ENCODE data around the gene CAPN12. TPM values are rescaled to one million over a fixed set of nuclear protein-coding genes. Genes with fewer than 3 reads are reported as not detected.
"Not testable (repeated sequence)": the region's sequence is repeated elsewhere in the genome, so short reads cannot be mapped to it uniquely, and the experiment has no call there.

Gene CAPN12
- total and polyA plus RNA-seq, 2 experiments from 2014 or later: 1.3 to 10.9 TPM

- TF ChIP-seq, protein P1, sequence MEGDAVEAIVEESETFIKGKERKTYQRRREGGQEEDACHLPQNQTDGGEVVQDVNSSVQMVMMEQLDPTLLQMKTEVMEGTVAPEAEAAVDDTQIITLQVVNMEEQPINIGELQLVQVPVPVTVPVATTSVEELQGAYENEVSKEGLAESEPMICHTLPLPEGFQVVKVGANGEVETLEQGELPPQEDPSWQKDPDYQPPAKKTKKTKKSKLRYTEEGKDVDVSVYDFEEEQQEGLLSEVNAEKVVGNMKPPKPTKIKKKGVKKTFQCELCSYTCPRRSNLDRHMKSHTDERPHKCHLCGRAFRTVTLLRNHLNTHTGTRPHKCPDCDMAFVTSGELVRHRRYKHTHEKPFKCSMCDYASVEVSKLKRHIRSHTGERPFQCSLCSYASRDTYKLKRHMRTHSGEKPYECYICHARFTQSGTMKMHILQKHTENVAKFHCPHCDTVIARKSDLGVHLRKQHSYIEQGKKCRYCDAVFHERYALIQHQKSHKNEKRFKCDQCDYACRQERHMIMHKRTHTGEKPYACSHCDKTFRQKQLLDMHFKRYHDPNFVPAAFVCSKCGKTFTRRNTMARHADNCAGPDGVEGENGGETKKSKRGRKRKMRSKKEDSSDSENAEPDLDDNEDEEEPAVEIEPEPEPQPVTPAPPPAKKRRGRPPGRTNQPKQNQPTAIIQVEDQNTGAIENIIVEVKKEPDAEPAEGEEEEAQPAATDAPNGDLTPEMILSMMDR (IDR thresholded peaks at IDR 0.05; ENCODE audit: low read depth, low read length): no peak
- Histone ChIP-seq H3K4me3 (no peak within 1 kb of the TSS), H3K27me3 (no peaks in the 10 kb centered on the region), H3K9me3 (ENCODE audit: low read depth) (no peaks in the 10 kb centered on the region), H3K4me1 (ENCODE audit: low read depth) (no peaks in the 10 kb centered on the region), H3K27ac (no peak within 1 kb of the TSS), H3K36me3 (no peaks in the 10 kb centered on the region)
- DNase-seq (ENCODE audit: low read depth in 1 of 2, low spot score in 1 of 2): no peak
Measured at GRCh38 chr19:38788478-38789243, 44.4 kb upstream of the CAPN12 start, which contains the start of gene LGALS7B. LGALS7B (plus strand) TSS chr19:38789200; CDS start chr19:38789227, 27 bp downstream.

DNA sequence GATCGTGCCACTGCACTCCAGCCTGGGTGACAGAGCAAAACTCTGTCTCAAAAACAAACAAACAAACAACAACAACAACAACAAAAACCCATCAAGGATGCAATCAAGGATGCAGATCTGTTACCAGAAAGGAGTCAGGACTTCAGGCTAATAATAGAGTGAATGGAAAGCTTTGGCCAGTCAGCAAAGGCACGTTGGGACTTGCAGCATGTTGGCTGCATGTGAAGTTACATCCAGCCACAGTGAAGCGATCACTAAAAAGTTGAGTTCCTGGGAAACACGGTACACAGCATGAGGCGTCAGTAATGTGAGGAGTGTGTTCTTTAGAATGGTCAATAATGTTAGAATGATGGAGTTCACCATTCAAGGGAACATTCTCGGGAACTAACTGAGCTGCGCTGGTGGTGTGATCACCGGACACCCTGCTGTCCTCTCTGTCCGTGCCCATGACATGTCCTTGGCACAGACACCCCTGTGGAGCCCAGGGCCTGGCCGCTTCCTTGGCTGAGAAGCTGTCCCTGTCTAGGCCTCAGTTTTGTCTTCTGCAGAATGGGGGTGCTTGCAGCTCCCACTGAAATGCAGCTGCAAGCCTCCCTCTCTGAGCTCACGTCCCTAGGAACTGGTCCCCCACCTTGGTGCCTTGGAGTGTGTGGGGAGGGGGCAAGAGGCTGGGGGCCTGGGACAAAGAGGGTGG, 42.4 kb upstream of the CAPN12 start:
- DNase-seq (ENCODE audit: low read depth in 1 of 2, low spot score in 1 of 2): no peak
- TF ChIP-seq, protein P1 (IDR thresholded peaks at IDR 0.05; ENCODE audit: low read depth, low read length): no peak
- no peak overlapping the region for H3K27ac ChIP-seq
- H3K4me1 ChIP-seq (ENCODE audit: low read depth): no peaks in the 10 kb centered on the region
- H3K9me3 ChIP-seq (ENCODE audit: low read depth): no peaks in the 10 kb centered on the region
- H3K4me3 ChIP-seq: no peak overlapping the region
- H3K36me3 ChIP-seq: no peaks in the 10 kb centered on the region
- no peaks in the 10 kb centered on the region for H3K27me3 ChIP-seq

DNA sequence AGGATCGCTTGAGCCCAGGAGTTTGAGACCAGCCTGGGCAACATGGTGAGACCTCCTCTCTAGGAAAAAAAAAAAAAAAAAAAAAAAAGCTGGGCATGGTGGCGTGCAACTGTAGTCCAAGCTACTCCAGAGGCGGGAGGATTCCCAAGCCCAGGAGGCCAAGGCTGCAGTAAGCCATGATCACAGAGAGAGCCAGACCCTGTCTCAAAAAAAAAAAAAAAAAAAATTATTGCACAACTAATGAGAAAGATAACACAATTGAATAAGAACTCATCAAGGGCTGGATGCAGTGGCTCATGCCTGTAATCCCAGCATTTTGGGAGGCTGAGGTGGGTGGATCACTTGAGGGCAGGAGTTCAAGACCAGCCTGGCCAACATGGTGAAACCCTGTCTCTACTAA, 41.8 kb upstream of the CAPN12 start:
- H3K9me3 ChIP-seq (ENCODE audit: low read depth); H3K4me1 ChIP-seq (ENCODE audit: low read depth); H3K4me3 ChIP-seq; H3K27ac ChIP-seq; DNase-seq (ENCODE audit: low read depth in 1 of 2, low spot score in 1 of 2); H3K36me3 ChIP-seq; H3K27me3 ChIP-seq: not testable (repeated sequence)

DNA sequence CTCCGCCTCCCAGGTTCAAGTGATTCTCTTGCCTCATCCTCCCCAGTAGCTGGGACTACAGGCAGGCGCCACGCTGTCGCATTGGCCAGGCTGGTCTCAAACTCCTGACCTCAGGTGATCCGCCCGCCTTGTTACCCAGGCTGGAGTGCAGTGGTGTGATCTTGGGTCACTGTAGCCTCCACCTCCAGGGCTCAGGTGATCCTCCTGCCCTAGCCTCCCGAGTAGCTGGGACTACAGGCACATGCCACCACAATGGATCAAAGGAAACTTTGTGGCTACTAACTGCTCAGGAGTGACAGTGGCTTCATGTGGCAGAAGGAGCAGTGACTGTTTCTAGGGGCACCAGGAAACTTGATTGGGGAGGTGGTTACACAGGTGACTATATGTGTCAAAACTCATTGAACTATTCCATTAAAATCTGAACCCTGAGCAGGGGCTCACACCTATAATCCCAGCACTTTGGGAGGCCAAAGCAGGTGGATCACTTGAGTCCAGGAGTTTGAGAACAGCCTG, 41.0 kb upstream of the CAPN12 start:
- Histone ChIP-seq H3K36me3 (no peaks in the 10 kb centered on the region), H3K4me1 (ENCODE audit: low read depth) (peaks cover 5% of the 10 kb centered on the region), H3K4me3 (no peak overlapping the region), H3K9me3 (ENCODE audit: low read depth) (no peaks in the 10 kb centered on the region), H3K27ac (no peak overlapping the region), H3K27me3 (no peaks in the 10 kb centered on the region)
- DNase-seq (ENCODE audit: low read depth in 1 of 2, low spot score in 1 of 2): no peak
- TF ChIP-seq, protein P1 (IDR thresholded peaks at IDR 0.05; ENCODE audit: low read depth, low read length): no peak

- TF ChIP-seq, protein P1 (IDR thresholded peaks at IDR 0.05; ENCODE audit: low read depth, low read length): no peak
- Histone ChIP-seq H3K4me1 (ENCODE audit: low read depth) (peaks cover 5% of the 10 kb centered on the region), H3K9me3 (ENCODE audit: low read depth) (no peaks in the 10 kb centered on the region), H3K4me3 (no peak overlapping the region), H3K27me3 (no peaks in the 10 kb centered on the region), H3K27ac (no peak overlapping the region), H3K36me3 (no peaks in the 10 kb centered on the region)
- DNase-seq (ENCODE audit: low read depth in 1 of 2, low spot score in 1 of 2): peak in 1 of 2 donors; percentile 57
Measured at GRCh38 chr19:38784224-38784623, 40.0 kb upstream of the CAPN12 start.

DNA sequence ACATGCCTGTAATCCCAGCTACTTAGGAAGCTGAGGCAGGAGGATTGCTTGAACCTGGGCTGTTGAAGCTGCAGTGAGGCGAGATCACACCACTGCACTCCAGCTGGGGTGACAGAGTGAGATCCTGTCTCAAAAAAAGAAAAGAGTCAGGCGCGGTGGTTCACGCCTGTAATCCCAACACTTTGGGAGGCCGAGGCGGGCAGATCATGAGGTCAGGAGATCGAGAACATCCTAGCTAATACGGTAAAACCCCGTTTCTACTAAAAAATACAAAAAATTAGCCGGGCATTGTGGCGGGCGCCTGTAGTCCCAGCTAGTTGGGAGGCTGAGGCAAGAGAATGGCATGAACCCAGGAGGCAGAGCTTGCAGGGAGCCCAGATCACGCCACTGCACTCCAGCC, 37.9 kb upstream of the CAPN12 start:
- not testable (repeated sequence) for H3K4me3 ChIP-seq; H3K36me3 ChIP-seq; H3K4me1 ChIP-seq (ENCODE audit: low read depth); H3K27ac ChIP-seq; H3K27me3 ChIP-seq; DNase-seq (ENCODE audit: low read depth in 1 of 2, low spot score in 1 of 2); H3K9me3 ChIP-seq (ENCODE audit: low read depth)
